HG03520 (cell line): ENCODE results near the gene ATP10B.

Source experiments
- ATAC-seq: cut with Tn5 transposase; IDR thresholded peaks from one replicate; pipeline ENCODE4 v1.9.1; 2021; ENCODE audit warnings: mild to moderate bottlenecking, moderate library complexity; ENCODE audit not compliant: unreplicated experiment

ATP10B gene

DNA sequence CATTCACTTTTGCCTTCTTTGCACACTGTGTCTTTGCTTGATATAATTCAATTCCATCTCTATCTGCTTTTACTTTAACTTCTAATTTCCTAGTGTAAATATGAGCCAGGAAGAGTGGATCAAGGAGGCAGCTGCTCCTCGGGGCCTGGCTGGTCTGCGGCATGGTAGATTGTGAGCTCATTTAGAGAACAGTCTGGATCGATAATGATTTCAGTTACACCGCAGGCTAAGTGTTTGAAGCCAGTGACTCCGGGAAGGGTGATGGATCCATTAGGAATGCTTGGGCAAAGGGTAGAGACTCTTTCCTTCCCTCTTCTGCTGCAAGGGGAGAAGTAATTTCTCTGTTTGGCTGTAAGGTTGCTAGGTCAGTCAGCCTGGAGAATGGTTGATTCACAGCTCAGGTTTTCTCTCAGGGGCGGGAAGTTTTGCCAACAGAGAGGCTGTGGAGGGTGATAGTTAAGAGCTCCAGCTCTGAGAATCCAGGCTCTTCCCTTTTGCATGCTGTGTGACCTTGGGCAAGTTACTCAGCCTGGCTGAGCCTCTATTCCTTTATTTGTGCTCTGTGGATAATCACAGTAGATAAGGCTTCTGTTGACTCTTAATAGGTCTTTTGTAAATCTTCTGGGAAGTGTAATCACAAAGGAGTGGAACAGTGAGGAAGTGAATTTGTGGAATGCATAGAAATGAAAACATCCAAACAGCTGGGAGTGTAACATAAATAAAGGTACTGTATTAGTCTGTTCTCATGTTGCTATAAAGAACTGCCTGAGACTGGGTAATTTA is 331.2 kb downstream of the ATP10B start:
- no peak for ATAC-seq

- ATAC-seq: no peak
These were observed 335.1 kb downstream of the ATP10B start for GRCh38 chr5:160516696-160517530.

- no peak for ATAC-seq
These were observed 337.1 kb downstream of the ATP10B start for GRCh38 chr5:160514866-160515265.

- ATAC-seq: no peak
These were observed 337.8 kb downstream of the ATP10B start for GRCh38 chr5:160514191-160514590.

DNA sequence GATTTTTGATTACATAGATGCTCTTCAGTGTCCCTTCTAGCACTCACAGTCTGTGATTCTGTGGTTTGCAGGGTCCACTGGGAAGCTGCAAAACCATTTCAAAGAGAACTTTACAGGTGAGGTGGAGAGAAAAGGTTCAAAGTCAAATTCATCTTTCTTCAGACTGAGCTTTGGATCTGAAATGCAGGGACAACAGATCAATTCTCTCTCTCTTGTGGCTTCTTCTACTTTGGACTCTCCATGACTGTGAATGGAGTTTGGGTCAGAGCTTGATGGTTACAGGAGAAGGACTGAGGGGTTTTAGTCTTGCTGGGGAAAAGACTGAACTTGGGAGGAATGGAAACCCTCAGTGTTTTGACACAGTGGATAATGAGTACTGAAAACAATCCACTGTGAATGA is 338.5 kb downstream of the ATP10B start:
- no peak for ATAC-seq
